HepG2 (cell line): ENCODE results near the gene WASHC2C. TPM values are rescaled to one million over a fixed set of nuclear protein-coding genes. Genes with fewer than 3 reads are reported as not detected.
"Not testable (repeated sequence)": the region's sequence is repeated elsewhere in the genome, so short reads cannot be mapped to it uniquely, and the experiment has no call there.

Source experiments
- ATAC-seq: fragments of 200-7000 bp; cut with Tn5 transposase; 3 replicates; pipeline ENCODE4 v1.9.1; 2020; ENCODE audit warnings: mild to moderate bottlenecking, moderate library complexity
- BruUV-seq: library from RNA; stranded (reverse); fragments of 400-500 nt; replicated peaks from 2 replicates; lab custom pipeline; 2021; lab: Mats Ljungman, UMichigan
- CTCF ChIA-PET: fragments of 300-600 bp; formaldehyde crosslinking; extraction: SDS; loops from one replicate; lab custom pipeline; 2021; ENCODE audit warnings: low total read pairs, inconsistent platforms, low intra/inter-chr PET ratio; lab: Yijun Ruan, JAX
- POLR2A ChIA-PET: fragments of 350-600 bp; sonication (Branson Sonifier 250); formaldehyde crosslinking; loops from one replicate; lab custom pipeline; 2020; ENCODE audit warnings: antibody characterized with exemption, inconsistent platforms; lab: Yijun Ruan, JAX
- DNase-seq: peaks from one replicate; pipeline ENCODE4 v3.0.0-alpha.2; 2015; ENCODE audit warnings: low spot score
- FAIRE-seq: peaks from 3 replicates; lab custom pipeline; 2011; peaks lifted over from hg19 to GRCh38; lab: Jason Lieb, UNC
- H2AFZ ChIP-seq: one replicate; pipeline ENCODE4 v1.6.1; 2011; ENCODE audit warnings: low read length, inconsistent platforms
- H3K27ac ChIP-seq: fragments of 300-600 bp; 3 replicates; pipeline ENCODE4 v1.8.0; 2011; ENCODE audit warnings: mixed run types, mild to moderate bottlenecking, mixed read lengths, low read length, inconsistent platforms; ENCODE audit not compliant: insufficient read depth; ENCODE audit errors: extremely low read length
- H3K27me3 ChIP-seq, 2 experiments: fragments of 200-600 bp in 1 of 2; 2 replicates in 1 of 2; 3 replicates in 1 of 2; pipeline versions ENCODE4 v1.6.0 to v1.8.0; 2011; ENCODE audit warnings: low read length in 2 of 2, mild to moderate bottlenecking in 2 of 2, moderate library complexity in 2 of 2, inconsistent platforms in 1 of 2; ENCODE audit not compliant: insufficient read depth in 2 of 2, control insufficient read depth in 1 of 2
- H3K36me3 ChIP-seq, 2 experiments: fragments of 200-600 bp in 1 of 2; replicated peaks in 1 of 2; 2 replicates in 1 of 2; 3 replicates in 1 of 2; pipeline versions ENCODE4 v1.5.1 to v1.8.0; 2011; ENCODE audit warnings: low read length in 2 of 2, inconsistent platforms in 1 of 2; ENCODE audit not compliant: insufficient read depth in 2 of 2, control insufficient read depth in 1 of 2
- H3K4me1 ChIP-seq: 2 replicates; pipeline ENCODE4 v1.5.1; 2012; ENCODE audit warnings: low read length, inconsistent platforms; ENCODE audit not compliant: insufficient read depth
- H3K4me2 ChIP-seq: 2 replicates; pipeline ENCODE4 v1.6.0; 2011; ENCODE audit warnings: low read depth, low read length, inconsistent platforms
- H3K4me3 ChIP-seq, 3 experiments: fragments of 200-600 bp in 1 of 3; sonication (generic), shearing (Covaris generic) in 1 of 3; replicated peaks in 1 of 3; 2 replicates each; pipeline ENCODE4 v1.5.1; 2011 to 2016; ENCODE audit warnings: low read length in 3 of 3, inconsistent platforms in 2 of 3, low read depth in 2 of 3, mild to moderate bottlenecking in 2 of 3, control low read depth in 1 of 3, mixed read lengths in 1 of 3; ENCODE audit not compliant: insufficient read depth in 1 of 3
- H3K79me2 ChIP-seq: one replicate; pipeline ENCODE4 v1.6.1; 2011; ENCODE audit warnings: low read length, inconsistent platforms; ENCODE audit not compliant: insufficient read depth
- H3K9ac ChIP-seq: 2 replicates; pipeline ENCODE4 v1.6.0; 2011; ENCODE audit warnings: mild to moderate bottlenecking, low read depth, low read length, inconsistent platforms; ENCODE audit not compliant: insufficient read depth
- H3K9me3 ChIP-seq: 2 replicates; pipeline ENCODE4 v1.5.1; 2012; ENCODE audit warnings: mild to moderate bottlenecking, low read length
- H4K20me1 ChIP-seq: 2 replicates; pipeline ENCODE4 v1.6.0; 2011; ENCODE audit warnings: inconsistent platforms, mild to moderate bottlenecking, low read length, moderate library complexity; ENCODE audit not compliant: insufficient read depth
- ARID5B ChIP-seq: IDR thresholded peaks from 2 replicates; pipeline ENCODE4 v1.4.0; 2020; ENCODE audit warnings: mild to moderate bottlenecking, missing genetic modification reagents
- FOXA3 ChIP-seq: IDR thresholded peaks from 2 replicates; pipeline ENCODE4 v1.6.1; 2016; ENCODE audit warnings: missing genetic modification reagents, missing compliant biosample characterization
- PAXIP1 ChIP-seq: sonication (generic); formaldehyde crosslinking; conservative IDR thresholded peaks from 2 replicates; pipeline ENCODE4 v1.4.0; 2020; ENCODE audit warnings: mild to moderate bottlenecking, missing genetic modification reagents, moderate library complexity
- SOX6 ChIP-seq, 2 experiments: fragments of 450-650 bp in 1 of 2; sonication (generic) in 1 of 2; formaldehyde crosslinking in 1 of 2; IDR thresholded peaks; 2 replicates each; pipeline versions ENCODE4 v1.4.0 to v1.6.1; 2017 to 2020; ENCODE audit warnings: antibody characterized with exemption in 1 of 2, mild to moderate bottlenecking in 1 of 2, missing genetic modification reagents in 1 of 2
- USF2 ChIP-seq, 2 experiments: sonication (generic) in 1 of 2; formaldehyde crosslinking in 1 of 2; IDR thresholded peaks; 2 replicates each; pipeline versions ENCODE4 v1.5.1 to v1.6.1; 2011 to 2020; ENCODE audit warnings: borderline replicate concordance in 1 of 2, low read depth in 1 of 2, low read length in 1 of 2, mild to moderate bottlenecking in 1 of 2, missing genetic modification reagents in 1 of 2, moderate library complexity in 1 of 2
- WGBS: methylation state at CpG from one replicate; pipeline ENCODE4 v1.1.6; 2017; ENCODE audit warnings: low lambda C conversion rate; 5-methylcytosine and 5-hydroxymethylcytosine counted together
- in situ Hi-C: cut with HindIII; loops from 2 replicates; pipeline ENCODE4 v1.10.0; 2017; ENCODE audit warnings: low pct_unique_long_range_greater_than_20kb; ENCODE audit not compliant: extremely low pct_ligation_motif_present
- intact Hi-C: fragments of 100-400 bp; cut with micrococcal nuclease; formaldehyde crosslinking; loops from one replicate; pipeline ENCODE4 v1.10.0; 2022; ENCODE audit not compliant: unreplicated experiment
- polyA plus RNA-seq, 8 experiments: library from polyadenylated mRNA; depleted of rRNA in 3 of 8; stranded (reverse) in 7 of 8; unstranded in 1 of 8; fragments of >200 nt; fragmentation: Illumina TruSeq in 4 of 8; extraction: Trizol in 4 of 8; gene quantifications; 2 replicates each; pipeline versions ENCODE4 v1.2.1 to v1.2.3, GENCODE V29; 2011 to 2016; ENCODE audit warnings: low read depth in 4 of 8, missing spikeins in 1 of 8, mixed read lengths in 1 of 8; ENCODE audit not compliant: insufficient read depth in 1 of 8
- total RNA-seq, 5 experiments: library from RNA; depleted of rRNA; stranded (reverse); fragments of >200 nt; fragmentation: Illumina TruSeq; extraction: Trizol; gene quantifications; 2 replicates each; pipeline ENCODE4 v1.2.3, GENCODE V29; 2016; ENCODE audit warnings: low read depth in 1 of 5

WASHC2C gene
- total and polyA plus RNA-seq, 2 of the 13 experiments (the other 11 are each of a cell fraction or from before 2014, with no cell fraction given), result 17.8 to 20.8 TPM

GRCh38 chr10:45757661-45758396 lies 30.8 kb downstream of the WASHC2C start:
- H3K4me1 ChIP-seq, H3K27me3 ChIP-seq, FAIRE-seq, H3K9me3 ChIP-seq, H3K79me2 ChIP-seq, DNase-seq, H3K36me3 ChIP-seq, H4K20me1 ChIP-seq, H2AFZ ChIP-seq, POLR2A ChIA-PET, intact Hi-C loops, ATAC-seq, in situ Hi-C loops, H3K4me2 ChIP-seq, H3K9ac ChIP-seq, H3K4me3 ChIP-seq, H3K27ac ChIP-seq, CTCF ChIA-PET: not testable (repeated sequence)
- 97% methylated on average over 8 of the region's 8 CpGs for WGBS
- BruUV-seq, result TSS peak; percentile 23

- 26% methylated on average over 6 of the region's 6 CpGs for WGBS
- H3K4me1 ChIP-seq; POLR2A ChIA-PET; TF ChIP-seq USF2 (CRISPR knock-in tag; IDR thresholded peaks at IDR 0.05; ENCODE audit: borderline replicate concordance); SOX6 (IDR thresholded peaks at IDR 0.05): not testable (repeated sequence)
- TF ChIP-seq FOXA3 (CRISPR knock-in tag), result 0 out of 2 replicates have a peak, but pooled peaks have one; percentile 20
- TF ChIP-seq USF2 (IDR thresholded peaks at IDR 0.05; ENCODE audit: low read depth, low read length), result 0 out of 2 replicates have a peak, but pooled peaks have one; percentile 17
- peak; percentile 46 for TF ChIP-seq PAXIP1
- peak; percentile 72 for TF ChIP-seq SOX6 (CRISPR knock-in tag; IDR thresholded peaks at IDR 0.05)
- peak; percentile 54; the same call in 1 of the 2 replicates for TF ChIP-seq ARID5B
These were observed 34.6 kb downstream of the WASHC2C start for GRCh38 chr10:45761622-45762021.

More at GRCh38 chr10:45761622-45762021, 34.6 kb downstream of the WASHC2C start:
- in situ Hi-C loops, intact Hi-C loops, H2AFZ ChIP-seq, H4K20me1 ChIP-seq, FAIRE-seq, H3K9ac ChIP-seq, H3K27ac ChIP-seq, H3K79me2 ChIP-seq, H3K4me3 ChIP-seq, H3K9me3 ChIP-seq, H3K27me3 ChIP-seq, BruUV-seq, CTCF ChIA-PET, H3K36me3 ChIP-seq: not testable (repeated sequence)
- H3K4me2 ChIP-seq, result peak overlapping the region; percentile 12; the same call in 1 of the 2 replicates
- ATAC-seq (peak; percentile 85), DNase-seq (peak; percentile 67)
